ENCODE measurements around the gene CDK15. TPM values are rescaled to one million over a fixed set of nuclear protein-coding genes. Genes with fewer than 3 reads are reported as not detected.

CDK15 gene
- total and polyA plus RNA-seq, 9 of the 15 experiments (the other 6 are each of a cell fraction or from before 2014, with no cell fraction given): not detected

DNA sequence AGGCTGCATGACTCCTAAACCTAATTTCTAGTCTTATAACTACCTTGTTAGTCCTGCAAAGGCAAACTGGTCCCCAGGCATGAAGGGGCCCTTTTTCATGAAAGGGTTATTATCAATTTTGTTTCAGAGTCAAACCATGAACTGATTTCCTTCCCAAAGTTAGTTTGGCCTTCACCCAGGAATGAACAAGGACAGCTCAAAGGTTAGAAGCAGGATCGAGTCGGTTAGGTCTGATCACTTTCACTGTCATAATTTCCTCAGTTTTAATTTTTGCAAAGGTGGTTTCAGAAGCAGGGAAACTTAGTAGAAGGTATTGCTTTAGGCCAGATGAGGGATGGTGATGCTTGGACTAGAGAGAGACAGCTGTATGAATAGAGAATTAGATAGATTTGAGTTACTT, 16.9 kb upstream of the CDK15 start:
- Histone ChIP-seq H3K4me1 (replicated peaks in 1 of 2; ENCODE audit: control insufficient read depth in 2 of 2, insufficient read depth in 2 of 2, low read length in 2 of 2) (peaks cover 0 to 13% of the 10 kb centered on the region in 2 experiments; a peak in 3 of 5 replicates), H4K20me1 (replicated peaks; ENCODE audit: control insufficient read depth, insufficient read depth, low read length) (no peaks in the 10 kb centered on the region), H3K9ac (ENCODE audit: insufficient read depth in 1 of 2, low read depth in 2 of 2, low read length in 2 of 2) (no peak overlapping the region), H3K27ac (ENCODE audit: extremely low read depth, low read depth, low read length) (no peak overlapping the region), H3K36me3 (ENCODE audit: control insufficient read depth, insufficient read depth, low read length) (no peaks in the 10 kb centered on the region), H3K9me3 (replicated peaks; ENCODE audit: control insufficient read depth, insufficient read depth, low read depth, low read length) (no peaks in the 10 kb centered on the region), H2AFZ (ENCODE audit: low read depth, low read length) (no peak overlapping the region), H3K27me3 (ENCODE audit: control insufficient read depth in 2 of 2, insufficient read depth in 2 of 2, low read length in 2 of 2) (no peaks in the 10 kb centered on the region), H3K4me3 (no peak overlapping the region), H3K79me2 (ENCODE audit: control insufficient read depth, insufficient read depth, low read length) (no peaks in the 10 kb centered on the region), H3K4me2 (ENCODE audit: insufficient read depth, low read length) (no peak overlapping the region), H3K9me1 (ENCODE audit: control insufficient read depth, insufficient read depth, low read length) (no peaks in the 10 kb centered on the region)
- TF ChIP-seq CTBP1 (IDR thresholded peaks at IDR 0.05; ENCODE audit: borderline replicate concordance): no peak
- TF ChIP-seq ZNF197 (CRISPR knock-in tag; IDR thresholded peaks at IDR 0.05; ENCODE audit: low read depth): no peak
- no peak for TF ChIP-seq PTBP1 (IDR thresholded peaks at IDR 0.05; ENCODE audit: low read depth, low read length)
- no peak for TF ChIP-seq GATAD2B (IDR thresholded peaks at IDR 0.05; ENCODE audit: borderline replicate concordance)
- TF ChIP-seq RAD51 (IDR thresholded peaks at IDR 0.05; ENCODE audit: borderline replicate concordance, low read depth): no peak
- no peak for TF ChIP-seq RFX5 (IDR thresholded peaks at IDR 0.05; ENCODE audit: low read depth, low read length)
- TF ChIP-seq, protein P1, sequence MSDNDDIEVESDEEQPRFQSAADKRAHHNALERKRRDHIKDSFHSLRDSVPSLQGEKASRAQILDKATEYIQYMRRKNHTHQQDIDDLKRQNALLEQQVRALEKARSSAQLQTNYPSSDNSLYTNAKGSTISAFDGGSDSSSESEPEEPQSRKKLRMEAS (CRISPR knock-in tag; IDR thresholded peaks at IDR 0.05): no peak
- no peak for TF ChIP-seq ZNF124 (CRISPR knock-in tag; IDR thresholded peaks at IDR 0.05)
- no peak for TF ChIP-seq BCL6 (CRISPR knock-in tag; IDR thresholded peaks at IDR 0.05)
- TF ChIP-seq, protein P2, sequence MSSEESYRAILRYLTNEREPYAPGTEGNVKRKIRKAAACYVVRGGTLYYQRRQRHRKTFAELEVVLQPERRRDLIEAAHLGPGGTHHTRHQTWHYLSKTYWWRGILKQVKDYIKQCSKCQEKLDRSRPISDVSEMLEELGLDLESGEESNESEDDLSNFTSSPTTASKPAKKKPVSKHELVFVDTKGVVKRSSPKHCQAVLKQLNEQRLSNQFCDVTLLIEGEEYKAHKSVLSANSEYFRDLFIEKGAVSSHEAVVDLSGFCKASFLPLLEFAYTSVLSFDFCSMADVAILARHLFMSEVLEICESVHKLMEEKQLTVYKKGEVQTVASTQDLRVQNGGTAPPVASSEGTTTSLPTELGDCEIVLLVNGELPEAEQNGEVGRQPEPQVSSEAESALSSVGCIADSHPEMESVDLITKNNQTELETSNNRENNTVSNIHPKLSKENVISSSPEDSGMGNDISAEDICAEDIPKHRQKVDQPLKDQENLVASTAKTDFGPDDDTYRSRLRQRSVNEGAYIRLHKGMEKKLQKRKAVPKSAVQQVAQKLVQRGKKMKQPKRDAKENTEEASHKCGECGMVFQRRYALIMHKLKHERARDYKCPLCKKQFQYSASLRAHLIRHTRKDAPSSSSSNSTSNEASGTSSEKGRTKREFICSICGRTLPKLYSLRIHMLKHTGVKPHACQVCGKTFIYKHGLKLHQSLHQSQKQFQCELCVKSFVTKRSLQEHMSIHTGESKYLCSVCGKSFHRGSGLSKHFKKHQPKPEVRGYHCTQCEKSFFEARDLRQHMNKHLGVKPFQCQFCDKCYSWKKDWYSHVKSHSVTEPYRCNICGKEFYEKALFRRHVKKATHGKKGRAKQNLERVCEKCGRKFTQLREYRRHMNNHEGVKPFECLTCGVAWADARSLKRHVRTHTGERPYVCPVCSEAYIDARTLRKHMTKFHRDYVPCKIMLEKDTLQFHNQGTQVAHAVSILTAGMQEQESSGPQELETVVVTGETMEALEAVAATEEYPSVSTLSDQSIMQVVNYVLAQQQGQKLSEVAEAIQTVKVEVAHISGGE (CRISPR knock-in tag; IDR thresholded peaks at IDR 0.05): no peak
- TF ChIP-seq CBFB (CRISPR knock-in tag; IDR thresholded peaks at IDR 0.05): no peak
- in situ Hi-C loops (cut with MboI) (no loop called here), intact Hi-C loops (cut with micrococcal nuclease) (no loop called here)
- FAIRE-seq: no peak
- 0% methylated on average over 2 of the region's 2 CpGs for WGBS (ENCODE audit: insufficient coverage, low coverage, missing lambda C conversion rate)
- BruUV-seq (replicated peaks): no TSS peak
- no peak for ATAC-seq
- DNase-seq (ENCODE audit: extremely low read depth in 1 of 4, low spot score in 3 of 4): no peak
- CTCF ChIA-PET (ENCODE audit: low intra/inter-chr PET ratio): no interaction called here
- POLR2A ChIA-PET: no interaction called here

Measured in K562 (cell line).